ENCODE measurements around the gene TNS4.
A peak's percentile ranks its signal among the peaks of the same experiment; 100 is the strongest.

The TNS4 gene

GRCh38 chr17:40472733-40473452 lies 28.5 kb downstream of the TNS4 start:
- no peak for DNase-seq (ENCODE audit: low read depth, low spot score)

GRCh38 chr17:40471846-40472732 lies 29.3 kb downstream of the TNS4 start:
- DNase-seq (ENCODE audit: low read depth, low spot score): no peak

GRCh38 chr17:40470932-40471828 lies 30.2 kb downstream of the TNS4 start:
- DNase-seq (ENCODE audit: low read depth, low spot score): peak; percentile 80

- no peak for DNase-seq (ENCODE audit: low read depth, low spot score)
Observed at GRCh38 chr17:40469805-40470675, 31.4 kb downstream of the TNS4 start.

- DNase-seq (ENCODE audit: low read depth, low spot score): no peak
Observed at GRCh38 chr17:40468560-40468959, 32.9 kb downstream of the TNS4 start.

- DNase-seq (ENCODE audit: low read depth, low spot score): no peak
Observed at GRCh38 chr17:40467281-40467867, 34.0 kb downstream of the TNS4 start.

GRCh38 chr17:40466298-40466971 lies 35.0 kb downstream of the TNS4 start:
- DNase-seq (ENCODE audit: low read depth, low spot score): no peak

- no peak for DNase-seq (ENCODE audit: low read depth, low spot score)
Observed at GRCh38 chr17:40464392-40464855, 37.0 kb downstream of the TNS4 start.

- no peak for DNase-seq (ENCODE audit: low read depth, low spot score)
Observed at GRCh38 chr17:40463122-40463550, 38.3 kb downstream of the TNS4 start.

- no peak for DNase-seq (ENCODE audit: low read depth, low spot score)
Observed at GRCh38 chr17:40462343-40463121, 38.9 kb downstream of the TNS4 start.

- no peak for DNase-seq (ENCODE audit: low read depth, low spot score)
Observed at GRCh38 chr17:40461732-40462342, 39.6 kb downstream of the TNS4 start.

- no peak for DNase-seq (ENCODE audit: low read depth, low spot score)
Observed at GRCh38 chr17:40460968-40461731, 40.3 kb downstream of the TNS4 start.

- no peak for DNase-seq (ENCODE audit: low read depth, low spot score)
Observed at GRCh38 chr17:40460604-40460967, 40.8 kb downstream of the TNS4 start.

GRCh38 chr17:40459636-40460603 lies 41.5 kb downstream of the TNS4 start:
- DNase-seq (ENCODE audit: low read depth, low spot score): no peak

GRCh38 chr17:40458851-40459482 lies 42.5 kb downstream of the TNS4 start:
- no peak for DNase-seq (ENCODE audit: low read depth, low spot score)

All from astrocyte of the hippocampus (primary cell).